PC-9 (cell line): Measurements from ENCODE around the gene GAS7.

Experiments used
- EZH2 ChIP-seq: fragments of 200-600 bp; sonication (generic); IDR thresholded peaks from 2 replicates; pipeline ENCODE4 v1.8.0; 2017; ENCODE audit warnings: antibody characterized with exemption, low read depth
- TF ChIP-seq, protein P1 (sequence below): fragments of 200-600 bp; sonication (generic); conservative IDR thresholded peaks from 2 replicates; pipeline ENCODE4 v1.6.1; 2017; ENCODE audit warnings: mixed run types, antibody characterized with exemption, mild to moderate bottlenecking, moderate library complexity

DNA sequence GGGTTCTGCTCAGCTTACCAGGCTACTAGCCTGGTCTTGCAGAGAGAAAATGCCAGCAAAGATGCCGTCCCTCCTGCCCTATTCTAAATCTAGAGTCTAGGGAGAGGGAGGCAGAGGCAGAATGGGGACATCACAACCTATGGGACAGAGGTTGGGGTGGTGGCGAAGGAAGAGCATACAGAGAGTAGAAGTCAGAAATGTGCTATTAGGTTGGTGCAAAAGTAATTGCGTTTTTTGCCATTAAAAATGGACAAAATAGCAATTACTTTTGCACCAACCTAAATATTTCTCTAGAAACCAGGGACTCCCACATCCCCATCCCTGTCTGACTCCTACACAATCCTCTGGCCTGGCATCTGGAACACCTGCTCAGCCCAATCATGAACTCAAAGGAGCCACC lies 127.7 kb downstream of the GAS7 start:
- no peak for TF ChIP-seq EZH2
- TF ChIP-seq, protein P1, sequence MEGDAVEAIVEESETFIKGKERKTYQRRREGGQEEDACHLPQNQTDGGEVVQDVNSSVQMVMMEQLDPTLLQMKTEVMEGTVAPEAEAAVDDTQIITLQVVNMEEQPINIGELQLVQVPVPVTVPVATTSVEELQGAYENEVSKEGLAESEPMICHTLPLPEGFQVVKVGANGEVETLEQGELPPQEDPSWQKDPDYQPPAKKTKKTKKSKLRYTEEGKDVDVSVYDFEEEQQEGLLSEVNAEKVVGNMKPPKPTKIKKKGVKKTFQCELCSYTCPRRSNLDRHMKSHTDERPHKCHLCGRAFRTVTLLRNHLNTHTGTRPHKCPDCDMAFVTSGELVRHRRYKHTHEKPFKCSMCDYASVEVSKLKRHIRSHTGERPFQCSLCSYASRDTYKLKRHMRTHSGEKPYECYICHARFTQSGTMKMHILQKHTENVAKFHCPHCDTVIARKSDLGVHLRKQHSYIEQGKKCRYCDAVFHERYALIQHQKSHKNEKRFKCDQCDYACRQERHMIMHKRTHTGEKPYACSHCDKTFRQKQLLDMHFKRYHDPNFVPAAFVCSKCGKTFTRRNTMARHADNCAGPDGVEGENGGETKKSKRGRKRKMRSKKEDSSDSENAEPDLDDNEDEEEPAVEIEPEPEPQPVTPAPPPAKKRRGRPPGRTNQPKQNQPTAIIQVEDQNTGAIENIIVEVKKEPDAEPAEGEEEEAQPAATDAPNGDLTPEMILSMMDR, result no peak
